ENCODE measurements around the gene EVX2.

- TF ChIP-seq CTCF (IDR thresholded peaks at IDR 0.05) (no peak), POLR2A (IDR thresholded peaks at IDR 0.05) (no peak)
Measured at GRCh38 chr2:176082525-176082823, 1.3 kb downstream of the EVX2 start.
